ENCODE results near the gene CCNL2. TPM values are rescaled to one million over a fixed set of nuclear protein-coding genes. Genes with fewer than 3 reads are reported as not detected.

CCNL2 gene
- total and polyA plus RNA-seq, 2 of the 13 experiments (the other 11 are each of a cell fraction or from before 2014, with no cell fraction given), result 105 to 340 TPM

DNA sequence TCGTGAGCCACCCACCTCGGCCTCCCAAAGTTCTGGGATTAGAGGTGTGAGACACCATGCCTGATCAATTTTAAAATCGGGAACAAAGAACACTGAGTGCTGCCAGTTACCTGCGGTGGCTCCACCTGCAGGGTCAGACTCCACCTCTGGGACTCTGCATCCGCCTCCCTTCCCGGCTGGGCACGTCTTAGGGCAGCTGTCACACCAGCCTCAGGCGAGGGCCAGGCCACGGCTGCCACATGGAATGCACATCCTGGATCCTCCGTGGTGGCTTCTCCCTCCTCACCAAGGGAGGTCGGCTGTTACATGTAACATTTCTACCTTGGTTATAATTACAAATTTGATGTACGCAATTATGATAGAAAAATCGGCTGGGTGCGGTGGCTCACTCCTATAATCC is 34.9 kb downstream of the CCNL2 start:
- CTCF ChIA-PET (ENCODE audit: low intra/inter-chr PET ratio, low total read pairs), result no interaction called here
- H3K4me3 ChIP-seq (replicated peaks in 1 of 3; ENCODE audit: insufficient read depth in 1 of 3, low read depth in 2 of 3, low read length in 3 of 3), result no peak overlapping the region
- in situ Hi-C loops (cut with HindIII; ENCODE audit: extremely low pct_ligation_motif_present, low pct_unique_long_range_greater_than_20kb) (no loop called here), intact Hi-C loops (cut with micrococcal nuclease; ENCODE audit: unreplicated experiment) (no loop called here)
- H3K79me2 ChIP-seq (ENCODE audit: insufficient read depth, low read length), result no peaks in the 10 kb centered on the region
- H3K36me3 ChIP-seq (replicated peaks in 1 of 2; ENCODE audit: control insufficient read depth in 1 of 2, insufficient read depth in 2 of 2, low read length in 2 of 2), result no peaks in the 10 kb centered on the region
- no peak overlapping the region for H3K9ac ChIP-seq (ENCODE audit: insufficient read depth, low read depth, low read length)
- DNase-seq (ENCODE audit: low spot score), result no peak
- ATAC-seq, result no peak
- no TSS peak for BruUV-seq (replicated peaks)
- 44% methylated on average over 11 of the region's 14 CpGs for WGBS (ENCODE audit: low lambda C conversion rate)
- no peak overlapping the region for H3K27ac ChIP-seq (ENCODE audit: extremely low read length, insufficient read depth, low read length)
- POLR2A ChIA-PET, result interaction anchor here (1.7 kb wide), 1 partner anchor 11 kb away, joined by 5 read pairs; the partner anchor contains the start of gene AURKAIP1
- H3K27me3 ChIP-seq (ENCODE audit: control insufficient read depth in 1 of 2, insufficient read depth in 2 of 2, low read length in 2 of 2), result no peaks in the 10 kb centered on the region
- FAIRE-seq, result no peak
- H3K4me2 ChIP-seq (ENCODE audit: low read depth, low read length), result no peak overlapping the region
- no peak overlapping the region for H2AFZ ChIP-seq (ENCODE audit: low read length)
- H4K20me1 ChIP-seq (ENCODE audit: insufficient read depth, low read length), result no peaks in the 10 kb centered on the region
- H3K4me1 ChIP-seq (ENCODE audit: insufficient read depth, low read length), result peaks cover 33% of the 10 kb centered on the region
- no peaks in the 10 kb centered on the region for H3K9me3 ChIP-seq (ENCODE audit: low read length)
- TF ChIP-seq ZNF773 (CRISPR knock-in tag; IDR thresholded peaks at IDR 0.05; ENCODE audit: borderline replicate concordance) (no peak), ZNF331 (CRISPR knock-in tag; IDR thresholded peaks at IDR 0.05) (no peak), PHF21A (CRISPR knock-in tag; IDR thresholded peaks at IDR 0.05) (no peak), REXO4 (CRISPR knock-in tag; IDR thresholded peaks at IDR 0.05; ENCODE audit: borderline replicate concordance) (no peak), ZNF530 (CRISPR knock-in tag; IDR thresholded peaks at IDR 0.05; ENCODE audit: low read depth) (no peak), ZNF460 (CRISPR knock-in tag; IDR thresholded peaks at IDR 0.05; ENCODE audit: borderline replicate concordance) (no peak), MYC (CRISPR knock-in tag; IDR thresholded peaks at IDR 0.05; ENCODE audit: borderline replicate concordance) (no peak), ZNF619 (CRISPR knock-in tag; IDR thresholded peaks at IDR 0.05) (no peak), ZNF780A (CRISPR knock-in tag; IDR thresholded peaks at IDR 0.05) (no peak), HIVEP1 (CRISPR knock-in tag; IDR thresholded peaks at IDR 0.05) (no peak), ZSCAN30 (CRISPR knock-in tag; IDR thresholded peaks at IDR 0.05) (no peak)
- TF ChIP-seq, protein P1, sequence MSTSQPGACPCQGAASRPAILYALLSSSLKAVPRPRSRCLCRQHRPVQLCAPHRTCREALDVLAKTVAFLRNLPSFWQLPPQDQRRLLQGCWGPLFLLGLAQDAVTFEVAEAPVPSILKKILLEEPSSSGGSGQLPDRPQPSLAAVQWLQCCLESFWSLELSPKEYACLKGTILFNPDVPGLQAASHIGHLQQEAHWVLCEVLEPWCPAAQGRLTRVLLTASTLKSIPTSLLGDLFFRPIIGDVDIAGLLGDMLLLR (CRISPR knock-in tag; IDR thresholded peaks at IDR 0.05), result no peak
- TF ChIP-seq, protein P2, sequence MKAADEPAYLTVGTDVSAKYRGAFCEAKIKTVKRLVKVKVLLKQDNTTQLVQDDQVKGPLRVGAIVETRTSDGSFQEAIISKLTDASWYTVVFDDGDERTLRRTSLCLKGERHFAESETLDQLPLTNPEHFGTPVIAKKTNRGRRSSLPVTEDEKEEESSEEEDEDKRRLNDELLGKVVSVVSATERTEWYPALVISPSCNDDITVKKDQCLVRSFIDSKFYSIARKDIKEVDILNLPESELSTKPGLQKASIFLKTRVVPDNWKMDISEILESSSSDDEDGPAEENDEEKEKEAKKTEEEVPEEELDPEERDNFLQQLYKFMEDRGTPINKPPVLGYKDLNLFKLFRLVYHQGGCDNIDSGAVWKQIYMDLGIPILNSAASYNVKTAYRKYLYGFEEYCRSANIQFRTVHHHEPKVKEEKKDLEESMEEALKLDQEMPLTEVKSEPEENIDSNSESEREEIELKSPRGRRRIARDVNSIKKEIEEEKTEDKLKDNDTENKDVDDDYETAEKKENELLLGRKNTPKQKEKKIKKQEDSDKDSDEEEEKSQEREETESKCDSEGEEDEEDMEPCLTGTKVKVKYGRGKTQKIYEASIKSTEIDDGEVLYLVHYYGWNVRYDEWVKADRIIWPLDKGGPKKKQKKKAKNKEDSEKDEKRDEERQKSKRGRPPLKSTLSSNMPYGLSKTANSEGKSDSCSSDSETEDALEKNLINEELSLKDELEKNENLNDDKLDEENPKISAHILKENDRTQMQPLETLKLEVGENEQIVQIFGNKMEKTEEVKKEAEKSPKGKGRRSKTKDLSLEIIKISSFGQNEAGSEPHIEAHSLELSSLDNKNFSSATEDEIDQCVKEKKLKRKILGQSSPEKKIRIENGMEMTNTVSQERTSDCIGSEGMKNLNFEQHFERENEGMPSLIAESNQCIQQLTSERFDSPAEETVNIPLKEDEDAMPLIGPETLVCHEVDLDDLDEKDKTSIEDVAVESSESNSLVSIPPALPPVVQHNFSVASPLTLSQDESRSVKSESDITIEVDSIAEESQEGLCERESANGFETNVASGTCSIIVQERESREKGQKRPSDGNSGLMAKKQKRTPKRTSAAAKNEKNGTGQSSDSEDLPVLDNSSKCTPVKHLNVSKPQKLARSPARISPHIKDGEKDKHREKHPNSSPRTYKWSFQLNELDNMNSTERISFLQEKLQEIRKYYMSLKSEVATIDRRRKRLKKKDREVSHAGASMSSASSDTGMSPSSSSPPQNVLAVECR (CRISPR knock-in tag; IDR thresholded peaks at IDR 0.05; ENCODE audit: borderline replicate concordance), result no peak
- TF ChIP-seq, protein P3, sequence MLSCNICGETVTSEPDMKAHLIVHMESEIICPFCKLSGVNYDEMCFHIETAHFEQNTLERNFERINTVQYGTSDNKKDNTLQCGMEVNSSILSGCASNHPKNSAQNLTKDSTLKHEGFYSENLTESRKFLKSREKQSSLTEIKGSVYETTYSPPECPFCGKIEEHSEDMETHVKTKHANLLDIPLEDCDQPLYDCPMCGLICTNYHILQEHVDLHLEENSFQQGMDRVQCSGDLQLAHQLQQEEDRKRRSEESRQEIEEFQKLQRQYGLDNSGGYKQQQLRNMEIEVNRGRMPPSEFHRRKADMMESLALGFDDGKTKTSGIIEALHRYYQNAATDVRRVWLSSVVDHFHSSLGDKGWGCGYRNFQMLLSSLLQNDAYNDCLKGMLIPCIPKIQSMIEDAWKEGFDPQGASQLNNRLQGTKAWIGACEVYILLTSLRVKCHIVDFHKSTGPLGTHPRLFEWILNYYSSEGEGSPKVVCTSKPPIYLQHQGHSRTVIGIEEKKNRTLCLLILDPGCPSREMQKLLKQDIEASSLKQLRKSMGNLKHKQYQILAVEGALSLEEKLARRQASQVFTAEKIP (CRISPR knock-in tag; IDR thresholded peaks at IDR 0.05; ENCODE audit: borderline replicate concordance), result no peak
- TF ChIP-seq, protein P4, sequence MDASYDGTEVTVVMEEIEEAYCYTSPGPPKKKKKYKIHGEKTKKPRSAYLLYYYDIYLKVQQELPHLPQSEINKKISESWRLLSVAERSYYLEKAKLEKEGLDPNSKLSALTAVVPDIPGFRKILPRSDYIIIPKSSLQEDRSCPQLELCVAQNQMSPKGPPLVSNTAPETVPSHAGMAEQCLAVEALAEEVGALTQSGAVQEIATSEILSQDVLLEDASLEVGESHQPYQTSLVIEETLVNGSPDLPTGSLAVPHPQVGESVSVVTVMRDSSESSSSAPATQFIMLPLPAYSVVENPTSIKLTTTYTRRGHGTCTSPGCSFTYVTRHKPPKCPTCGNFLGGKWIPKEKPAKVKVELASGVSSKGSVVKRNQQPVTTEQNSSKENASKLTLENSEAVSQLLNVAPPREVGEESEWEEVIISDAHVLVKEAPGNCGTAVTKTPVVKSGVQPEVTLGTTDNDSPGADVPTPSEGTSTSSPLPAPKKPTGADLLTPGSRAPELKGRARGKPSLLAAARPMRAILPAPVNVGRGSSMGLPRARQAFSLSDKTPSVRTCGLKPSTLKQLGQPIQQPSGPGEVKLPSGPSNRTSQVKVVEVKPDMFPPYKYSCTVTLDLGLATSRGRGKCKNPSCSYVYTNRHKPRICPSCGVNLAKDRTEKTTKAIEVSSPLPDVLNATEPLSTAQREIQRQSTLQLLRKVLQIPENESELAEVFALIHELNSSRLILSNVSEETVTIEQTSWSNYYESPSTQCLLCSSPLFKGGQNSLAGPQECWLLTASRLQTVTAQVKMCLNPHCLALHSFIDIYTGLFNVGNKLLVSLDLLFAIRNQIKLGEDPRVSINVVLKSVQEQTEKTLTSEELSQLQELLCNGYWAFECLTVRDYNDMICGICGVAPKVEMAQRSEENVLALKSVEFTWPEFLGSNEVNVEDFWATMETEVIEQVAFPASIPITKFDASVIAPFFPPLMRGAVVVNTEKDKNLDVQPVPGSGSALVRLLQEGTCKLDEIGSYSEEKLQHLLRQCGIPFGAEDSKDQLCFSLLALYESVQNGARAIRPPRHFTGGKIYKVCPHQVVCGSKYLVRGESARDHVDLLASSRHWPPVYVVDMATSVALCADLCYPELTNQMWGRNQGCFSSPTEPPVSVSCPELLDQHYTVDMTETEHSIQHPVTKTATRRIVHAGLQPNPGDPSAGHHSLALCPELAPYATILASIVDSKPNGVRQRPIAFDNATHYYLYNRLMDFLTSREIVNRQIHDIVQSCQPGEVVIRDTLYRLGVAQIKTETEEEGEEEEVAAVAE (CRISPR knock-in tag; IDR thresholded peaks at IDR 0.05; ENCODE audit: borderline replicate concordance), result no peak
